K562 (cell line): ENCODE measurements around the gene SGIP1. TPM values are rescaled to one million over a fixed set of nuclear protein-coding genes. Genes with fewer than 3 reads are reported as not detected.

Source experiments
- ATAC-seq: fragments of 200-7000 bp; cut with Tn5 transposase; 3 replicates; pipeline ENCODE4 v1.9.1; 2020; ENCODE audit warnings: moderate library complexity
- BruUV-seq: library from RNA; stranded (reverse); fragments of 400-500 nt; replicated peaks from 2 replicates; lab custom pipeline; 2021; lab: Mats Ljungman, UMichigan
- CTCF ChIA-PET: fragments of 300-600 bp; formaldehyde crosslinking; extraction: SDS; loops from one replicate; lab custom pipeline; 2021; ENCODE audit warnings: low intra/inter-chr PET ratio; lab: Yijun Ruan, JAX
- POLR2A ChIA-PET: fragments of 300-600, 350-650 bp; sonication (Branson Sonifier 250); formaldehyde crosslinking; extraction: SDS; loops from one replicate; lab custom pipeline; 2021; ENCODE audit warnings: antibody characterized with exemption, inconsistent platforms; lab: Yijun Ruan, JAX
- DNase-seq, 4 experiments: peaks; one replicate each; pipeline versions ENCODE4 v3.0.0 to v3.0.0-alpha.2; 2011 to 2018; ENCODE audit warnings: low spot score in 3 of 4, mixed read lengths in 3 of 4; ENCODE audit errors: extremely low read depth in 1 of 4
- FAIRE-seq: peaks from 2 replicates; lab custom pipeline; 2011; peaks lifted over from hg19 to GRCh38; lab: Jason Lieb, UNC
- H2AFZ ChIP-seq: 2 replicates; pipeline ENCODE4 v1.6.0; 2011; ENCODE audit warnings: low read depth, low read length, control low read depth, inconsistent platforms
- H3K27ac ChIP-seq: fragments of 200-600 bp; 3 replicates; pipeline ENCODE4 v1.8.0; 2011; ENCODE audit warnings: low read depth, mild to moderate bottlenecking, control low read depth, inconsistent platforms, low read length, moderate library complexity, mixed read lengths; ENCODE audit errors: extremely low read depth
- H3K27me3 ChIP-seq, 2 experiments: fragments of 300-600 bp in 1 of 2; 2 replicates in 1 of 2; 3 replicates in 1 of 2; pipeline versions ENCODE4 v1.6.0 to v1.8.0; 2011; ENCODE audit warnings: inconsistent platforms in 2 of 2, low read length in 2 of 2, mild to moderate bottlenecking in 1 of 2, mixed read lengths in 1 of 2, moderate library complexity in 1 of 2; ENCODE audit not compliant: control insufficient read depth in 2 of 2, insufficient read depth in 2 of 2
- H3K36me3 ChIP-seq: fragments of 300-600 bp; 3 replicates; pipeline ENCODE4 v1.8.0; 2011; ENCODE audit warnings: mild to moderate bottlenecking, low read length, inconsistent platforms; ENCODE audit not compliant: control insufficient read depth, insufficient read depth
- H3K4me1 ChIP-seq, 2 experiments: fragments of 200-600 bp in 1 of 2; replicated peaks in 1 of 2; 2 replicates in 1 of 2; 3 replicates in 1 of 2; pipeline versions ENCODE4 v1.5.1 to v1.8.0; 2011; ENCODE audit warnings: inconsistent platforms in 2 of 2, low read length in 2 of 2, mild to moderate bottlenecking in 1 of 2, mixed read lengths in 1 of 2, moderate library complexity in 1 of 2; ENCODE audit not compliant: control insufficient read depth in 2 of 2, insufficient read depth in 2 of 2
- H3K4me2 ChIP-seq: 2 replicates; pipeline ENCODE4 v1.6.1; 2011; ENCODE audit warnings: low read length, control low read depth, inconsistent platforms, mixed read lengths; ENCODE audit not compliant: insufficient read depth
- H3K4me3 ChIP-seq: fragments of 200-600 bp; sonication (generic), shearing (Covaris generic); 2 replicates; pipeline ENCODE4 v1.5.1; 2016; ENCODE audit warnings: control low read depth, inconsistent platforms
- H3K79me2 ChIP-seq: fragments of 200-600 bp; 3 replicates; pipeline ENCODE4 v1.8.0; 2011; ENCODE audit warnings: low read length, inconsistent platforms; ENCODE audit not compliant: control insufficient read depth, insufficient read depth
- H3K9ac ChIP-seq, 2 experiments: 2 replicates each; pipeline versions ENCODE4 v1.6.0 to v1.6.1; 2011; ENCODE audit warnings: low read depth in 2 of 2, low read length in 2 of 2, control low read depth in 1 of 2, inconsistent platforms in 1 of 2, mild to moderate bottlenecking in 1 of 2, mixed read lengths in 1 of 2; ENCODE audit not compliant: insufficient read depth in 1 of 2
- H3K9me1 ChIP-seq: one replicate; pipeline ENCODE4 v1.6.0; 2011; ENCODE audit warnings: inconsistent platforms, mild to moderate bottlenecking, low read length, moderate library complexity; ENCODE audit not compliant: control insufficient read depth, insufficient read depth
- H3K9me3 ChIP-seq: replicated peaks from 2 replicates; pipeline ENCODE4 v1.5.1; 2011; ENCODE audit warnings: low read depth, low read length, inconsistent platforms; ENCODE audit not compliant: control insufficient read depth, insufficient read depth
- H4K20me1 ChIP-seq: replicated peaks from 2 replicates; pipeline ENCODE4 v1.6.1; 2011; ENCODE audit warnings: low read length, inconsistent platforms, mixed read lengths; ENCODE audit not compliant: control insufficient read depth, insufficient read depth
- DIDO1 ChIP-seq: fragments of 450-650 bp; IDR thresholded peaks from 2 replicates; pipeline ENCODE4 v1.6.1; 2016; ENCODE audit warnings: low read depth, missing biosample characterization, missing genetic modification characterization
- E2F4 ChIP-seq: sonication (generic); formaldehyde crosslinking; IDR thresholded peaks from 2 replicates; pipeline ENCODE4 v1.8.0; 2022; ENCODE audit warnings: mild to moderate bottlenecking, low read depth, missing genetic modification reagents
- FOS ChIP-seq: IDR thresholded peaks from 3 replicates; pipeline ENCODE4 v1.6.1; 2011; ENCODE audit not compliant: insufficient read length; ENCODE audit errors: extremely low read depth
- GTF2B ChIP-seq: IDR thresholded peaks from 2 replicates; pipeline ENCODE4 v1.6.1; 2011; ENCODE audit not compliant: insufficient read length; ENCODE audit errors: extremely low read depth
- KDM1A ChIP-seq, 2 experiments: fragments of 450-650 bp; IDR thresholded peaks; 2 replicates each; pipeline ENCODE4 v1.6.1; 2016; ENCODE audit warnings: mild to moderate bottlenecking in 2 of 2
- KDM4B ChIP-seq, 2 experiments: fragments of 450-650 bp in 1 of 2; sonication (generic) in 1 of 2; IDR thresholded peaks; 2 replicates each; pipeline ENCODE4 v1.6.1; 2016 to 2017; ENCODE audit warnings: borderline replicate concordance in 2 of 2, antibody characterized with exemption in 1 of 2, low read depth in 1 of 2, mild to moderate bottlenecking in 1 of 2
- NCOA1 ChIP-seq: fragments of 450-650 bp; IDR thresholded peaks from 2 replicates; pipeline ENCODE4 v1.6.1; 2016; ENCODE audit warnings: low read depth
- NCOR1 ChIP-seq: fragments of 450-650 bp; IDR thresholded peaks from 2 replicates; pipeline ENCODE4 v1.6.1; 2016; ENCODE audit warnings: mild to moderate bottlenecking, moderate library complexity
- PHB ChIP-seq: fragments of 250-450 bp; sonication (Bioruptor Pico); IDR thresholded peaks from 2 replicates; pipeline ENCODE4 v1.5.0; 2021
- POLR2G ChIP-seq: fragments of 200-400 bp; formaldehyde crosslinking; IDR thresholded peaks from 2 replicates; pipeline ENCODE4 v1.6.1; 2017; ENCODE audit warnings: low read depth, mild to moderate bottlenecking, antibody characterized with exemption, low read length, moderate library complexity
- PRMT5 ChIP-seq: sonication (generic); formaldehyde crosslinking; IDR thresholded peaks from 2 replicates; pipeline ENCODE4 v1.5.0; 2020; ENCODE audit warnings: missing genetic modification reagents
- RFX1 ChIP-seq: fragments of 450-650 bp; IDR thresholded peaks from 2 replicates; pipeline ENCODE4 v1.6.1; 2016; ENCODE audit warnings: mild to moderate bottlenecking, moderate library complexity
- SMARCC2 ChIP-seq: fragments of 450-650 bp; IDR thresholded peaks from 2 replicates; pipeline ENCODE4 v1.6.1; 2017; ENCODE audit warnings: antibody characterized with exemption, moderate library complexity, mild to moderate bottlenecking, low read depth
- TARDBP ChIP-seq: fragments of 450-650 bp; IDR thresholded peaks from 2 replicates; pipeline ENCODE4 v1.6.1; 2016
- TOE1 ChIP-seq, 2 experiments: fragments of 450-650 bp in 1 of 2; sonication (generic) in 1 of 2; formaldehyde crosslinking in 1 of 2; IDR thresholded peaks; 2 replicates each; pipeline versions ENCODE4 v1.7.1 to v1.8.0; 2016 to 2022; ENCODE audit warnings: borderline replicate concordance in 2 of 2, mild to moderate bottlenecking in 2 of 2, antibody characterized with exemption in 1 of 2, inconsistent platforms in 1 of 2, low read depth in 1 of 2, missing genetic modification reagents in 1 of 2, moderate library complexity in 1 of 2
- YBX1 ChIP-seq: fragments of 450-650 bp; IDR thresholded peaks from 2 replicates; pipeline ENCODE4 v1.7.1; 2016; ENCODE audit warnings: mild to moderate bottlenecking
- ZBED1 ChIP-seq: IDR thresholded peaks from 2 replicates; pipeline ENCODE4 v1.6.1; 2014
- ZNF354B ChIP-seq: fragments of 250-450 bp; sonication (Bioruptor Pico); IDR thresholded peaks from 2 replicates; pipeline ENCODE4 v1.4.0; 2020
- ZNF436 ChIP-seq: fragments of 250-450, 450-650 bp; sonication (Bioruptor Pico); formaldehyde crosslinking; IDR thresholded peaks from 2 replicates; pipeline ENCODE4 v1.7.0; 2020; ENCODE audit warnings: mild to moderate bottlenecking
- ZNF518B ChIP-seq: fragments of 250-450 bp; sonication (Bioruptor Pico); IDR thresholded peaks from 2 replicates; pipeline ENCODE4 v1.5.0; 2021; ENCODE audit warnings: mild to moderate bottlenecking, moderate library complexity
- WGBS: fragments of 100-300 bp; shearing (Covaris generic); methylation state at CpG from one replicate; pipeline ENCODE4 v1.1.6; 2016; ENCODE audit warnings: low coverage, mixed read lengths; ENCODE audit not compliant: insufficient coverage; ENCODE audit errors: missing lambda C conversion rate; 5-methylcytosine and 5-hydroxymethylcytosine counted together
- in situ Hi-C: fragments of 300-500 bp; cut with MboI; formaldehyde crosslinking; loops from 4 replicates; pipeline ENCODE4 v1.15.0; 2018; ENCODE audit warnings: inconsistent platforms, mixed read lengths
- intact Hi-C: fragments of 100-400 bp; cut with micrococcal nuclease; formaldehyde crosslinking; loops from 2 replicates; pipeline ENCODE4 v1.14.2; 2022
- polyA plus RNA-seq, 8 experiments: library from polyadenylated mRNA; depleted of rRNA in 4 of 8; stranded (reverse) in 5 of 8; unstranded in 3 of 8; fragments of >200 nt; fragmentation: Nextera tagmentation in 2 of 8; fragmentation: Illumina TruSeq in 1 of 8; extraction: Ambion mirVana in 2 of 8; extraction: Trizol in 1 of 8; gene quantifications; 2 replicates each; pipeline versions ENCODE4 v1.2.1 to v1.2.3, GENCODE V29; 2011 to 2014; ENCODE audit warnings: inconsistent platforms in 1 of 8, missing spikeins in 1 of 8
- total RNA-seq, 7 experiments: library from RNA; depleted of rRNA in 6 of 7; stranded (reverse); fragments of >200 nt in 6 of 7; fragmentation: Illumina TruSeq in 2 of 7; extraction: Trizol in 2 of 7; gene quantifications; 2 replicates each; pipeline versions ENCODE4 v1.2.1 to v1.2.3, GENCODE V29; 2011 to 2021; ENCODE audit warnings: low replicate concordance in 1 of 7

The SGIP1 gene
- total and polyA plus RNA-seq, 9 of the 15 experiments (the other 6 are each of a cell fraction or from before 2014, with no cell fraction given): 0.07 to 0.35 TPM; not detected in 7

GRCh38 chr1:66528580-66528979, 5.4 kb upstream of the SGIP1 start:
- Histone ChIP-seq H3K27ac (no peak overlapping the region), H3K9me1 (no peaks in the 10 kb centered on the region), H3K27me3 (peaks cover 5 to 10% of the 10 kb centered on the region in 2 experiments; a peak in 3 of 5 replicates), H2AFZ (no peak overlapping the region), H3K79me2 (no peaks in the 10 kb centered on the region), H3K9me3 (no peaks in the 10 kb centered on the region), H3K9ac (no peak overlapping the region), H4K20me1 (no peaks in the 10 kb centered on the region), H3K4me3 (no peak overlapping the region), H3K4me1 (peaks cover 2 to 10% of the 10 kb centered on the region in 2 experiments; a peak in 4 of 5 replicates), H3K4me2 (no peak overlapping the region), H3K36me3 (no peaks in the 10 kb centered on the region)
- no peak for DNase-seq
- intact Hi-C loops: no loop called here
- BruUV-seq: no TSS peak
- ChIA-PET POLR2A (no interaction called here), CTCF (no interaction called here)
- no peak for FAIRE-seq
- WGBS: 0% methylated on average over 1 of the region's 1 CpG
- no peak for ATAC-seq
- in situ Hi-C loops: no loop called here
- TF ChIP-seq TOE1 (IDR thresholded peaks at IDR 0.05; ENCODE audit: borderline replicate concordance) (no peak), TOE1 (CRISPR knock-in tag; IDR thresholded peaks at IDR 0.05; ENCODE audit: borderline replicate concordance, low read depth) (no peak), DIDO1 (tag) (no peak), NCOR1 (no peak), KDM1A (IDR thresholded peaks at IDR 0.05) (no peak), SMARCC2 (no peak), POLR2G (no peak), ZNF518B (CRISPR knock-in tag) (no peak), YBX1 (no peak), PRMT5 (CRISPR knock-in tag) (no peak), ZBED1 (no peak), GTF2B (no peak), E2F4 (CRISPR knock-in tag) (no peak), ZNF354B (CRISPR knock-in tag) (no peak), KDM4B (IDR thresholded peaks at IDR 0.05; ENCODE audit: borderline replicate concordance in 2 of 2, low read depth in 1 of 2) (no peak), TARDBP (no peak), ZNF436 (CRISPR knock-in tag) (no peak), FOS (no peak), NCOA1 (no peak), PHB (no peak), RFX1 (no peak)
